LHCN-M2 (cell line): ENCODE measurements around the gene AK1. TPM values are rescaled to one million over a fixed set of nuclear protein-coding genes. Genes with fewer than 3 reads are reported as not detected.

Experiments used
- DNase-seq: peaks from one replicate; pipeline ENCODE4 v3.0.0-alpha.2; 2012; ENCODE audit warnings: low read depth
- total RNA-seq: library from RNA; depleted of rRNA; stranded (reverse); fragments of >200 nt; gene quantifications from 2 replicates; pipeline ENCODE4 v1.2.3, GENCODE V29; 2014

The AK1 gene
- total RNA-seq, 1 experiment from 2014 or later, result 75.1 TPM

DNA sequence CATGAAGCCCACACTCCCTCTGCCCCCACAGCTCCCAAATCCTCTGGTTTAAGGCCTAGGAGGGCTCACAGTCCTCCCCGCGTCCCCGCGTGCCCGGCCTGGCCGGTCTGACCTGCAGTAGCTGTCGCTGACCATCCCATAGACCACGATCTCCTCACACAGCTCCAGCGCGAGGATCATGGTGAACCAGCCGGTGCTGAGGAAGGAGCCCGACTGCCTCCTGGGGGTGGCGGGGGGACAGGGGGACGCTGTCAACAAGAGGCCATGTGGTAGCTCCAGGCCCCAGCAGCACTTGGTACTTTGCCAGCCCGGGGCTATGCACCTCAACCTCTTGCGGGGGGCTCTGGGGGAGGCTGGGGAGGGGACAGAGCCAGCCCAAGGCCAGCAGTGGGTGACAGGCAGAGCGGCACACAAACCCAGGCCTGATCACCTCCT lies 32.4 kb upstream of the AK1 start:
- no peak for DNase-seq

DNA sequence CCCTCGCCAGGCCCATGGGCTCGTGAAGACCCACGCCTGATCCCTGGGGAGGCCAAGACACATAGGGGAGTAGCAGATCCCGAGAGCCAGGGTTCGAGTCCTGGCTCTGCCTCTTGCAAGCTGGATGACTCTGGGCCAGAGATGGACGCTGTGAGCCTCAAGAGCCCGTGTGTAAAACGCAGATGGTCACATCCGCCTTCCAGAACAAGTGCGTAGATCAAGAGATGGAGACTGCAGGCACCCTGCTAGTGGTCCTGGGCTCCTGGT lies 31.1 kb upstream of the AK1 start:
- DNase-seq, result no peak

DNA sequence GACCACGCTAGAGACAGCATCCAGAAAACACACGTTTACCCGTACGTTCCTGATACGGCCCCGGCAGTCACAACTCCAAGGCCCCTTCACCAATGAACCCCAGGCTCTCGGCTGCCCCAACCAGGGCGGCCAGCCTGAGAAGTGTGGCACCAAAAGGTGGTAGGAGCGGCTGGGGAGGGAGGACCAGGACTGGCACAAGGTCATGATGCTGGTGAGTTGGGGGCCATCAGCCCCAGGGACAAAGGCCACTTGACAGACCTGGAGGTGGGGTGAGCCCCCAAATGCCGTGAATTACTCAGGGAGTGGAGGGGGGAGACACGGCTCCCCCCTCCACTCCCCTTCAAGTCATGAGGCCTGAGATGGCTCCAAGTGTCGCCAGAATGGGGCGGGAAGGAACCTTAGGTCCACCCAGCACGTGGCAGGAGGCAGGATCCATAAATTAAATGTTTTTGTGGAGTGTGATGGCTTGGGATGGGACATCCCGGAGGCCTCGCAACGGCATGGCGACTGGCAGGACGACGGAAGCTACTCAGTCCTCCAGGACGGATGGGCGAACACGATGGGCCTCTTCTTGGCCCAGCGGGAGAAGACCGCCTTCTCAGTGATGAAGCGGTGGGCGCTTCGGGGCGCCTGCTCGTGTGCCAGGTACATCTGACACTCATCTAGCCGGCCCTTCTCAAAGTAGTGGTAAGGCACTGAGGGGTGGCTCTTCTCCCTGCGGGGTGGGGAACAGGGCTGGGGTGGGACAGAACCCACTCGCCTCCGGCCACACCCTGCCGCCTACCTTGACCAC lies 30.6 kb upstream of the AK1 start:
- no peak for DNase-seq

DNA sequence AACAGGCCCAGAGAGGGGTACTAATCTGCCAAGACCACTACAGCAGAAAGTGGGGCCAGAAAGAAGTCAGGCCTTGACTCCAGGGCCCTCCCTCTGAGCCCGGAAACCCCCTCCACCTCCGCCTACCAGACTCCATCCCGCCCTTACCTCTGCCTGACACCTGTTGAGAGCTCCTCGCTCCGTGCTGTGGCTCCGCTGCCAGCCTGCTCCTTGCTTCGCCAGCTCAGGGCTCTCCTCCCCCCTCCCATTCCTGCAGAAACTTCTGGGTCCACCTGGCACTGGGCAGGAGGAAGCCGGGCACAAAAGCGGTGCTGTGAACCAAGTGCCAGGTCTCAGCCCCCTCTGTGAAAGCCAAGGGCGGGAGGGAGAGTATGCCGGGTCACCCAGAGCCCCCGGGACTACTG lies 28.3 kb upstream of the AK1 start:
- no peak for DNase-seq

DNA sequence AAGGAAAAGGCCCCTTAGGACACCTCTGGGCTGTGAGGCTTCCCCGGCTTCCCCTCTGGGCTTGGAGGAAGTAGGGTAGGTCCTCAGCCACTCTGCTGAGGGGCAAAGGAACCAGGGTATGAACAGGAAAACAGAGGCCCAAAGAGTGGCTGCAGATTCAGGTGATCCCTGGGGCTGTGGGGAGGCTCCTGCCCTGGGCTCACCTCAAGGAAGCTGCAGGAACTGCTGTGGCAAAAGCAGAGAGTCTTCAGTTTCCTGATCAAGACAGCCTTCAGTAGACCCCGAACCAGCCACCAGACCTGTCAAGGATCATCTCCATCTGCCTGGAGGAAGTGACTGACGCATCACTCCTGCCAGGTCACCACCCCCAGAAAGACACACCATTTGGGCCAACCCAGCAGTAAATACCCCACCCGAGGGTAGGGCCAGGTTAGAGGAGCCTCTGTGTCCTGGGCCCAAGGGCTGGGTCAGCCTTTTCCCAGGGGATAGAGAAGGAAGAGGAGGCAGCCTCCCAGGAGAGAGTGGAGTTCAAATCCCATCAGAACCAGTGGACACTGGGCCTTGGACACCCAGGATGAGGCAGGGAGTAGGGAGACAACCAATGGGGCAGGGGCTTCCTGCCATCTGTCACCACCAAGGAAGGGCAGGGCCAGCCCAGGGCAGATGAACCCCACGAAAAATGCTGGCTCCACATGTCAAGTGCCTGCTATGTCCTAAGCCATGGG lies 27.7 kb upstream of the AK1 start:
- no peak for DNase-seq

DNA sequence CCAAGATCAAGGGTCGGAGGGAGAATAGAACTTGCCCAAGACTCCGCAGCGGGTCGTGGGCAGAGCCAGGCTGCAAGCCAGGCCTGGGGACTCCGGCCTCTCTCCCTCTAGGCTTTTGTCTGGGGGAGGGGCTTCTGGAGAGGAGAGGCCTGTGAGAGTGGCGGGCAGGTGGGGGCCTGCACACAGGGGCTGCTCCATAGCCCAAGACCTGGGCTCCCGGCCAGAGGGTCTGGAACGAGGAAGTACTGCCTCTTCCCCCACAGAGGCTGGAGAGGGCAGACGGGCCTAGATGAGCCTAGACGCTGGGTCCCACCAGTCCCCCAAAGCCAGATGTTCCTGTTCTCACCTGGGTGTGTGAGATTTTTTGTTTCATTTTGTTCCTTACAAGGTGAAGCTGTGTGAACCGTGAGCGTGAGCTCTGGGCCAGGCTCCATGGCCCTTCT lies 27.1 kb upstream of the AK1 start:
- no peak for DNase-seq

DNA sequence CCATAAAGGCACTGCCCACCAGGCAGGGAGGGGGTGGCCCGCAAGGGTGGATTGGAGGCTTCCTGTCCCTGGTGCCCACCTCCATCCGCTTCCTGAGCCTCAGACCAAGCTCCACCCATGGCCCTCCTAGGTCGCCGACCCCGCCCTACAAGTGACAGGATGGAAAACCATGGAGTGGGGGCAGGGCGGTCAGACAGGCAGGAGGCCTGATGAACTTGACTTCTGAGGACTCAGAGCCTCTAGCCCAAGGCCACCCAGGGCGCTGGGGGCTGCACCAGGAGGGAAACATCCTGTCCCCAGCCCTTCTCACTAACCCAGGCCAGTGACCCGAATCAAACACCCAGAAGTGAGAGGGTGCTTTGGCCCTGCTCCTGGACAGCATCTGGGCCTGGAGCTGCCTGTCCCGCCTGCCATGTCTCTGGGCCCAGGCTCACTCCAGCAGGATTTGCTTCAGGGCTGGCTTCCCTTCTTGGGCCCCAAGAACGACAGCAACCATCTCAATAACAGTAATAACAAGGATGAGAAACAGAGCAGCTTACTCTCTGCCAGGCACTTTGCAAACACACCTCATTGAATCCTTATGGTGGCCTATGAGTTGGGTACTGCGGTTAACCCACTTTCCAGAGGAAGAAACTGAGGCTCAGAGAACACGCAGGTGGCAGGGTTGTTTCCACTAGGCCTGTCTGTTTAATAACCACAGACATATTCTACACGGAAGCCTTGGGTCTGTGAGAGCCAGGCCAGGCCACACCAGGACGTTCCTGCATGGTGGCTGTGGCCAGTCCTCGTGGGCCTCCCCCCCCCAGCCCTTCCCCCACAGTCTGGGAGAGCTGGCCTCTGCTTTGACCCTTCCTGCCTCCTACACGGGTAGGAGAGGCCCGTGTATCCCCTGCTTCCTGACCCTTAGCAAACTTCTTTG lies 26.3 kb upstream of the AK1 start:
- no peak for DNase-seq

DNA sequence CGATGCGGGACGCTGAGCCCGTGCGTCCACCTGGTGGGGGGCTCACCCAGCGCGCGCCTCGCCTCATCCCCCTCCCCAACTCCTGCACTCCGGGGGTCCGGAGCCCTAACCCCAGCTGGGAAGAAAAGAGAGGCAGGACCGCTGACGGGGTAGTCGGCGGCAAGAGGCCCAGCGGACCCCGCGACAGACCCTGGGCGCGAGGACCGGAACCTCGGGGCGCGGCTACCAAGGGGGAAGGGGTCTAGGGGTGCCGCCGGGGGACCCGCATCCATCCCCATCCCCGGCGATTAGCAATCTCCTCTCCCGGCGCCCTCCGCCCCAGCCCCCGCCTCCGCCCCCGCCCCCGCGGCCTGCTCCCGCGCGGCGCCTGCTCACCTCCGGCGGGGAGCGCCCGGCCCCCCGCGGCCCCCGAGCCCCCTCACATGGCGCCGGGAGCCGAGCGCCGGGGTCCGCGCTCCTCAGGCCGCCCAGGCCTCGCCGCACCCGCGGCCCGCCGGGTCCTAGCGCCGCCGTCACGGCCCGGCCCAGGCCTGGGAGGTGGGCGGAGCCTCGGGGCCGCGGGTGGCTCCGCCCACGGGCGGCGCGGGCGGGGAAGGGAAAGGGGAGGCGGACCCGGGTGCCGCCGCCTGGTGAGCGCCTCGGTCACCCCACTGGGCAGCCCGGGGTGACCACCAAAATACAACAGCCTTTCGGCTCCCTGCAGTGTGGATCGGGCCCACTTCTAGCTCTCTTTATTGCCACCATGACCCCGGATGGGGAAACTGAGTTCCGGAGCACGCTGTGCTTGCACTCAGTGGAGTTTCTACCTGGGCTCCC lies 21.9 kb upstream of the AK1 start, which contains the start of gene ST6GALNAC6:
ST6GALNAC6 (minus strand) TSS at position 476 of the 816 bp plus-strand sequence. CDS start 1,622 bp downstream, outside the sequence.
- peak; percentile 72 for DNase-seq

DNA sequence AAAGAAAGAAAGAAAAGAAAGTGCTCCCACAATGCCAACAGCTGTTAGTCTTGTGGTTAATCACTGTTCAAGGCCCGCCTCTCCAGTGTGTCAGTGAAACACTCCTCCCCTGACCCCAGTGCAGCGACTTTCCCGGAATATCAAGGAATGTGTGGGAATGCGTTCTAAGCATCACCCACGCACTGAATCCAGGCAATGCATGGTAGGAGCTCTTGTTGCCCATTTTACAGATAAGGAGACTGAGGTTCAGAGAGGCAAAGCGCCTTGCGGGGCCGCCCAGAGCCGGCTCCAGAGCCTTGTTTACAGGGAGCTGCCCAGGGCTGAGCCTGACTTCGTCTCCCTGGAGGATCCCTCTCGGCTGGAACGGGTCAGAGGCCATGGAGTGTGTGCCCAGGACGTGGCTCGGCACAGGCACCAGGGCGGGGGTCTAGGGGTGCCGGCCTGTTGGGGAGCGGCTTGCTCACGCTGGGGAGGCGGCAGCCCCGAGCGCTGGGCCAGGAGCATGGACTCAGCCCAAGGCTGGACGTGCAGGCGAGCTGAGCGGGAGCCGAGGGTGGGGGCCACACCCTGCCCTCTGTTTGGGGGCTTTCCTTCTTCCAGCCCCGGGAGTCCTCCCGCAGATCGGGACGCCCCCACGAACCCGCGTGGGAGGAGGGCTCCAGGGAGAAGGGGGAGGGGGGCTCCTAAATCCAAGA lies 21.1 kb upstream of the AK1 start:
- peak; percentile 94 for DNase-seq

DNA sequence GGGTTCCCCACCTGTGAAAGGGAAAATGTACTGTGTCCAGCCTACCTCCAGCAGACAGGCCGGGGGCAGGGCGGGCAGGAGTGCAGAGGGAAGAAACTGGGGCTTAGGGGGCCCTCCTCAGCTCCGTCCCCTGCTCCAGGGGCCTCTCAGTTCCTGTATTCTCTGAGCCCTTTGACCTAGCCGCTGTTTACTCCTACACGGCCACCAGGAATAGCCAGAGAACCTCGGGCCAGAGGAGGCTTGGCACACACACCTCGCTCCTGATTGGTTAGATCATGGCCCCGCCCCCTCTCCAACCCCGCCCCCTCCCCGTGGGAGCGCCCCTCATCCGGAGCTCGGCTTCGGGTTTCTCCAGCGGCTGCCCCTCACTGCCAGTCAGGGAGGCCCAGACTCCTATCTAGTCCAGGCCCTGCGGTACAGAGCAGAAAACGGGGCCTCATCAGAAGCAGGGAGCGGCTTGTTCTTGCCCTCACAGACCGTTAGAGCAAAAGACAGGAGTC lies 19.8 kb upstream of the AK1 start:
- DNase-seq, result peak; percentile 54

DNA sequence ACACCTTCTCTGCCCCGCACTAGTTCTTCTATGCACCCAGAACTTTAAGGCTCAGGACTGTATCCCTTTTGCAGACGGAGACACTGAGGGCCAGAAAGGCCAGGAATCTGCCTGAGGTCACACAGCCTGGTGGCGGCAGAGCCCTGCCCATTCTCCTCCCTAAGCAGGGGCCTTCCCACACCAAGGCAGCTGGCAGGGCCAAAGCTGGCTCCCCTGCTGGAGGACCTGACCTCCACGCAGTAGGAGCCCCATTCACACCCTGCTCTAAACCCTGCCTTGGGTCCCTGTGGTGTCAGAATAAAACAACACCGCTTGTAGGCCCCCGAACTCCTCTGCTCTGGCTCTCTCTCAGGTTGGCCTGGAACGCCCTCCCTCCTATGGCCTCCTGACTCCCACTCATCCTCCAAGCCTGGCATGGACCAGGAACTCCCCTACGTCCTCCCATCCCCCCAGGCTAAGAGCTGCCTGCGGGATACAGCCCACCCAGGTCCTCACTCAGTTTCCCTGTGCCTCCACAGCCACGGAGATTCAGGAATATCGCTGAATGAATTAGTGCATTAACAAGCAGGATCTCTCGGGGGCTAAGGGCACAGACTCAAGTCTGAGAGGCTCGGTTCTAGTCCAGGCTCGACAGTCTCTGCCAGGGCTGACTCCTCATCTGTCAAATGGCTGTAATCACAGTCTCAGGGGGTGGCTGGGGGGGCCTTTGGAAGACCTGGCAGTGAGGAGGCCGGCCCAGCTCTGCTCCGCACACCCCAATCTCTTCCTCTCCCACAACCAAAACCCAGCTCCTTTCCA lies 19.1 kb upstream of the AK1 start:
- DNase-seq, result no peak

DNA sequence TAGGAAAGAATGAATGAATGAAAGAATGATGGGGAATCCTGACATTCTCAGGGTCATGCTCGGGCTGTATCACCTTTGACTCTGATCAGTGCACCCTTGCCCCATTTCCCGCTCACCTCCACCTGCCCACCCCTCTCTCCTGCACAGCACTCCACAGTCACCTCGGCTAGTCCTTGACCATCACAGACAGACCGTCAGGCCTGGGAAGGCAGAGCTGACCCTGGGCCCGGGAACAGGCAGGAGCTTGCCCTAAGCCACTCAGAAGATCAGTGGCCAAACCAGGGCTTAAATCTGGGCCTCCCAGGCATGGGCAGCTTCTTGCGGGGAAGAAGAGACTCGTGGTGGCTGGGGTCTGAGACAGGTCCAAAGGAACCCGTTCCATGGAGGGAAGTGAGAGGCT lies 18.3 kb upstream of the AK1 start:
- DNase-seq, result no peak

DNA sequence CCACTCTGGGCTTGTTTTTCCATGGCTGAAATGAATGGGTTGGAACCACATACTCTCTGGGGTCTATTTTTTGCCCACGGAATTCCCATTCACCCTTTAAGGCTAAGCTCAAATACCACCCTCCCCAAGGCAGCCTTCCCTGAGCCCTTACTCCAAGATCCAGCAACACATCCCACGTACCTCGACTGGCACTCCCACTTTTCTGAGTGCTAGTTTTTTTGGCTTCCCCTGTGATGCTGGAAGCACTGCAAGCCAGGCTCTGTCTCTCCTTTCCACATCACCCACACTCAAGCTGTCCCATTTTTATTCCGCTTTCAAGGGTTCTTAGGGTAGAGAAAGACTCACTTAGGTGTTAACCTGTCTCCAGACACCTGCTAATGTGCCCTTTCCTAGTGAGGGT lies 15.9 kb upstream of the AK1 start:
- no peak for DNase-seq

DNA sequence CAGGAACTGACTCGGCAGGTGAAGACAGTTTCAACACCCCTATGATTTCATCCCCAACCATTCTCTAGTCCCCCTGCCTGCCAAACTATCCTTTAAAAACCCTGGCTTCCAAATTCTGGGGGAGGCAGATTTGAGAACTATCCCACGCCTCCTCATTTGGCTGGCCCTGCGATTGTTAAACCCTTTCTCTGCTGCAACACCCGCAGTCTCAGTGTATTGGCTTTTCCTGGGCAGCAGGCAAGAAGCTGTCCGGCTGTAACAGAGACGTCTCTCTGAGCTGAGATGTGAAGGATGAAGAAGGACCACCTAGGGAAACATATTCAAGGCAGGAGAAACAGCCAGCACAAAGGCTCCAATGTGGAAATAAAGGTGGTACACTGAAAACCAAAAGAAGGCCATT lies 15.4 kb upstream of the AK1 start:
- DNase-seq, result no peak

DNA sequence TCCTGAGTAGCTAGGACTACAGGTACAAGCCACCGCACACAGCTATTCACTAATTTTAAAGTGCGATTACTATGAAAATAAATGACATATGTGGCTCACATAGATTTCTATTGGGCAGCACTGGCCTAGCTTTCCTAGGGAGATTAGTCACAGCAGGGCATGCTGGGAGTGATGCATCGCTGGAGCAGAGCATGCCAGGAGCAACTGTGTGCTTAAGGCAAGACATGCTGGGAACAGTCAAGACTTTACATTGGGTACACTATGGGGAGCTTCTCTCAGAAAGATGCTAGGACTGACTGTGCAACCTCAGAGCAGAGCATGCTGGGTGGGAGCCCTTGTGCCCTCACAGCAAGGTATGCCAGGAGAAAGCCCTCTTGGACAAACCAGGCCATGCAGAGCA lies 12.6 kb upstream of the AK1 start:
- no peak for DNase-seq

DNA sequence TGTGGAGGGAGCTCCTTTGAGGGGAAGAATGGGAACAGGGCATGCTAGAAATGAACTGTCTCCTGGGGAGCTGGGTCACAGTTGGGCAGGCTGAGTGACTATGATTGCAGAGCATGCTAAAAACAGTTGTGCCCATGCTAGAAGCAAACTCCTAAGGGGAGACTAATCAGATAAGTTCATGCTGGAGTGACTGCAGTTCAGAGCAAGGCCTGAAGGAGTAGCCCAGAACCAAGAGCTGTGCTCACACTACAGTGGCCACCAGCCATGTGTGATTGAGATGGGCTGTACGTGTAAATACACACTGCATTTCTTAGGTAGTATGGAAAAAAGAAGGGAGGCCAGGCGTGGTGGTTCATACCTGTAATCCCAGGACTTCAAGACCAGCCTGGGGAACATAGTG lies 10.3 kb upstream of the AK1 start:
- no peak for DNase-seq

DNA sequence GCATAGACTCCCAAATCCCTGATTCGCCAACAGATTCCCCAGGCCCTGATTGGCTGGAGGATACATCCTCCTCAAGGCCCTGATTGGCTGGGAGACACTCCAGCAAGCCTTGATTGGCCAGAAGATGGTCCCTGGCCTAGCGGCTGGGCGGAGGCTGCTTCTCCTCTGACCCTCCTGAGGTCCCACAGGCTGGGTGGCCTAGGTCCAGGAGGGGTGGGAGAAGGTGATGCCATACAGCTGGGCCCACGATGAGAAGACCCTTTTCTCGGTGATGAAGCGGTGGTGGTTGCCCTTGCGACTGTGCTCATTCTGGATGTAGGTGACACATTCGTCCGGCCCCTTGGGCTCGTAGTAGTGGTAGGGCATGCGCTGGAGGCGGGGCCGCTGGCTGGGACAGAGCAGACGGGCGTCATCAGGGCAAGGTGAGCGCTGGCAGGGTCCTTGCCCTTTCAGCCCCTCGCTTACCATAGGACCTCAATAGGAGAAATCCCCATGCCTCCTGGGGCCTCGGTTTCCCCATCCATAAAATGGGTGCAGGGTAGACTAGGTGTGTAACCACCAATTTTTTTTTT lies 9.0 kb upstream of the AK1 start:
- no peak for DNase-seq

DNA sequence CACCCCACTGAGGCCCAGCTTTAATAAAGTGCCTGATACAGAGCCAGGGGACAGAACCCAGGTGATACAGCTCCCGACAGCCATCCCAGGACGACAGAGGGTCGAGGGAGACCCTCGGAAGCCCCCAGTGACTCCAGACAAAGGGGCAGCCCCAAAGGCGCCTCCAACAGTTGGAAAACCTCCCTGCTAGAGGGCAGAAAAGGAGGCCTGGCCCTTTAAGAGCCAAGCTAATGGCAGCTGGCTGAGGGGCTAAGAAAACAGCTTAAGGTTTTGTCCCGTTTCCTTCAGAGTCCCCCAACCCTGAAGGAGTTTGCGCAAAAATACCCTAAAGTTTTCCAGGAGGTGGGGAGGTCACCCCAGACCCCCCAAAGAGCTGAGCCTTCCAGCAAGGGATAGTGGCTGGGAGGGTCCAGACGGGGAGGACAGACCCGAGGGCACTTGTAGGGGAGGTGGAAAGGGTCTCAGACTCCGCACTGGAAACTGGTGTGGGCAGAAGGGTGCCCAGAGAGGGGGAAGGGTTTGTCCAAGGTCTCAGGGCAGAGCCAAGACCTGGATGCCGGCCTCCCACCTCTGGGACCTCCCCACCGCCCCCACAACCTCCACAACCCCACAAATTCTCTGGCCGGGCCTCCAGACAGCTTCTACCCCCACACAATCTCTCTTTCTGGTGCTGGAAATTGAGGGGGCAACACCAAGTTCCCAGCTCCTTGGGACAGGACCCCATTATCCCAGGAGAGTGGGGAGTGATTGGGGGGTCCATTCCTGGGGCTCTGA lies 8.2 kb upstream of the AK1 start:
- DNase-seq, result no peak
